Inflammatory macrophage treated with lipopolysaccharide for 1 hour (primary cell): ENCODE data around the gene ELOVL2.

Experiments used
- DNase-seq, 2 donors: peaks; one replicate each; pipeline ENCODE4 v3.0.0-alpha.2; 2020 to 2022

Gene ELOVL2

GRCh38 chr6:11056871-11057270 lies 12.8 kb upstream of the ELOVL2 start:
- no peak for DNase-seq

GRCh38 chr6:11055127-11055627 lies 11.1 kb upstream of the ELOVL2 start:
- no peak for DNase-seq

GRCh38 chr6:11054722-11055121 lies 10.6 kb upstream of the ELOVL2 start:
- no peak for DNase-seq

GRCh38 chr6:11053307-11053706 lies 9.2 kb upstream of the ELOVL2 start:
- DNase-seq = no peak

- peak in 1 of 2 donors; percentile 25 for DNase-seq
These were observed 6.6 kb upstream of the ELOVL2 start for GRCh38 chr6:11050731-11051130.

- no peak for DNase-seq
These were observed 635 bp upstream of the ELOVL2 start for GRCh38 chr6:11044712-11045167.

GRCh38 chr6:11043378-11043960 lies 636 bp downstream of the ELOVL2 start:
- DNase-seq = no peak

- no peak for DNase-seq
These were observed 1.2 kb downstream of the ELOVL2 start for GRCh38 chr6:11042750-11043377.

- DNase-seq = no peak
These were observed 1.9 kb downstream of the ELOVL2 start for GRCh38 chr6:11042025-11042749.

GRCh38 chr6:11040134-11040533 lies 4.0 kb downstream of the ELOVL2 start:
- no peak for DNase-seq

- DNase-seq = no peak
These were observed 5.1 kb downstream of the ELOVL2 start for GRCh38 chr6:11039040-11039439.

GRCh38 chr6:11036977-11037430 lies 7.1 kb downstream of the ELOVL2 start:
- DNase-seq = no peak

- no peak for DNase-seq
These were observed 7.8 kb downstream of the ELOVL2 start for GRCh38 chr6:11036351-11036740.

GRCh38 chr6:11035616-11036350 lies 8.3 kb downstream of the ELOVL2 start:
- DNase-seq = no peak

- no peak for DNase-seq
These were observed 10.3 kb downstream of the ELOVL2 start for GRCh38 chr6:11033825-11034224.

GRCh38 chr6:11030904-11031303 lies 13.2 kb downstream of the ELOVL2 start:
- DNase-seq = no peak

GRCh38 chr6:11028959-11029358 lies 15.1 kb downstream of the ELOVL2 start:
- DNase-seq = no peak

GRCh38 chr6:11027565-11028110 lies 16.5 kb downstream of the ELOVL2 start:
- no peak for DNase-seq

GRCh38 chr6:11025921-11026635 lies 18.0 kb downstream of the ELOVL2 start:
- peak in 1 of 2 donors; percentile 9 for DNase-seq

- DNase-seq = no peak
These were observed 19.0 kb downstream of the ELOVL2 start for GRCh38 chr6:11025130-11025529.

GRCh38 chr6:11023032-11023431 lies 21.1 kb downstream of the ELOVL2 start:
- no peak for DNase-seq

GRCh38 chr6:11021714-11022113 lies 22.4 kb downstream of the ELOVL2 start:
- no peak for DNase-seq
